Upper lobe of right lung (tissue), 1 donor: Measurements from ENCODE around the gene LMAN1L. TPM values are rescaled to one million over a fixed set of nuclear protein-coding genes. Genes with fewer than 3 reads are reported as not detected.
A peak's percentile ranks its signal among the peaks of the same experiment; 100 is the strongest.
"Not testable (repeated sequence)": the region's sequence is repeated elsewhere in the genome, so short reads cannot be mapped to it uniquely, and the experiment has no call there.

Experiments used
- ATAC-seq: fragments of 200-7000 bp; cut with Tn5 transposase; one replicate; pipeline ENCODE4 v1.9.1; 2020; ENCODE audit warnings: mild to moderate bottlenecking, moderate library complexity
- DNase-seq: peaks from one replicate; pipeline ENCODE4 v3.0.0-alpha.2; 2020
- H3K27ac ChIP-seq: fragments of 200-600 bp; one replicate; pipeline ENCODE4 v1.8.0; 2022
- H3K27me3 ChIP-seq: fragments of 200-600 bp; one replicate; pipeline ENCODE4 v1.8.0; 2022; ENCODE audit warnings: mild to moderate bottlenecking
- H3K36me3 ChIP-seq: fragments of 200-600 bp; one replicate; pipeline ENCODE4 v1.8.0; 2022
- H3K4me1 ChIP-seq: fragments of 200-600 bp; one replicate; pipeline ENCODE4 v1.8.0; 2022
- H3K4me3 ChIP-seq: fragments of 200-600 bp; one replicate; pipeline ENCODE4 v1.8.0; 2022; ENCODE audit warnings: mild to moderate bottlenecking
- H3K9me3 ChIP-seq: fragments of 200-600 bp; one replicate; pipeline ENCODE4 v1.8.0; 2022
- intact Hi-C: fragments of 100-400 bp; cut with DNase I; formaldehyde crosslinking; loops from one replicate; pipeline ENCODE4 v1.11.0; 2022
- total RNA-seq: library from RNA; stranded (reverse); fragmentation: NEBNext Ultra II Directional; extraction: Animal tissue kit (Norgen Biotek cat#: 25700); gene quantifications from one replicate; pipeline ENCODE4 v1.2.1, GENCODE V29; 2021
- TF ChIP-seq, protein P1 (sequence below): fragments of 200-600 bp; IDR thresholded peaks from one replicate; pipeline ENCODE4 v1.8.0; 2022; ENCODE audit warnings: antibody characterized with exemption
- donor health status: DM: no; HTN: yes; CAD: no; lungs with severe emphysema.

Gene LMAN1L
- total RNA-seq, 1 donor from 2014 or later, result not detected

GRCh38 chr15:74783808-74784175 lies 28.8 kb upstream of the LMAN1L start:
- ATAC-seq, result no peak
- H3K9me3 ChIP-seq, result no peaks in the 10 kb centered on the region
- TF ChIP-seq, protein P1, sequence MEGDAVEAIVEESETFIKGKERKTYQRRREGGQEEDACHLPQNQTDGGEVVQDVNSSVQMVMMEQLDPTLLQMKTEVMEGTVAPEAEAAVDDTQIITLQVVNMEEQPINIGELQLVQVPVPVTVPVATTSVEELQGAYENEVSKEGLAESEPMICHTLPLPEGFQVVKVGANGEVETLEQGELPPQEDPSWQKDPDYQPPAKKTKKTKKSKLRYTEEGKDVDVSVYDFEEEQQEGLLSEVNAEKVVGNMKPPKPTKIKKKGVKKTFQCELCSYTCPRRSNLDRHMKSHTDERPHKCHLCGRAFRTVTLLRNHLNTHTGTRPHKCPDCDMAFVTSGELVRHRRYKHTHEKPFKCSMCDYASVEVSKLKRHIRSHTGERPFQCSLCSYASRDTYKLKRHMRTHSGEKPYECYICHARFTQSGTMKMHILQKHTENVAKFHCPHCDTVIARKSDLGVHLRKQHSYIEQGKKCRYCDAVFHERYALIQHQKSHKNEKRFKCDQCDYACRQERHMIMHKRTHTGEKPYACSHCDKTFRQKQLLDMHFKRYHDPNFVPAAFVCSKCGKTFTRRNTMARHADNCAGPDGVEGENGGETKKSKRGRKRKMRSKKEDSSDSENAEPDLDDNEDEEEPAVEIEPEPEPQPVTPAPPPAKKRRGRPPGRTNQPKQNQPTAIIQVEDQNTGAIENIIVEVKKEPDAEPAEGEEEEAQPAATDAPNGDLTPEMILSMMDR, result no peak
- H3K27me3 ChIP-seq, result no peaks in the 10 kb centered on the region
- peaks cover 72% of the 10 kb centered on the region for H3K4me1 ChIP-seq
- no peak for DNase-seq
- H3K36me3 ChIP-seq, result no peaks in the 10 kb centered on the region
- intact Hi-C loops, result no loop called here
- H3K4me3 ChIP-seq, result peak overlapping the region; percentile 80
- H3K27ac ChIP-seq, result peak overlapping the region; percentile 78

DNA sequence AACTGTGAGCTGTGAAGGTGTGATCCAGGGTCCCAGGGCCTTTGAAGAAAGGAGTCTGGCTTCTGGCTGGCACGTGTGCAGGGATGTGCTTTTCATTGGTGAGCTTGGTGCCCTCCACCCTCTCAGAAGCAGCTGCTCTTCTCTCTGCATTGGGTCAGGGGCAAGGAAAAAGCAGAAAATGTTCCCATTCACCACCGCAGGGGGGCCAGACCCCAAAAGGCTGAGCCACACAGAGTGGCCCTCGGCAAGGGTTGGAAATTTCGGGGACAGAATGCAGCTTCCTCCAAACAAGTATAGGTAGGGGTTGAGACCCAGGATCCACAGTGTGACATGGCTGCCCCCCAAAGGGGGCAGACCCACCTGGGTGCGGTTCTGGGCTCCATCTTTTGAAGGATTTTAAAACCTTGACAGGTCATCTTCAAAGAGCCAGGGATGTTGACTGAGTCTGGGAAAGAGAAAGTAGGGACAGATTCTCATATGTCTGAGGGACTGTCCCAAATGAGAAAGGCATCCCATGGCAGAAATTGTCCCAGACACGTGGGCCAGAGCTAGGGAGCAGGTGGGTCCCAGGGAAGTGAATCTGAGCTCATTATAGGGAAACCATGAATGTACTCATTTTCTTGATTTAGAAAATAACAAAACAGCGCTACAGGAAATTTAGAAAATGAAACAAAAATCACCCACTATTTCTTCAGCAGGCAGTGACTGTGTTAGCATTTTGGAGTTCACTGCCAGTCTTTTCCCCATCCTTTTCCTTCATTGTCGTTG lies 28.0 kb upstream of the LMAN1L start:
- Histone ChIP-seq H3K4me1 (peaks cover 80% of the 10 kb centered on the region), H3K27me3 (no peaks in the 10 kb centered on the region), H3K9me3 (no peaks in the 10 kb centered on the region), H3K36me3 (no peaks in the 10 kb centered on the region), H3K4me3 (peak overlapping the region; percentile 80), H3K27ac (peak overlapping the region; percentile 78)
- no peak for ATAC-seq
- intact Hi-C loops, result no loop called here
- TF ChIP-seq, protein P1, result no peak
- no peak for DNase-seq

- ATAC-seq, result no peak
- H3K4me3 ChIP-seq, result peak overlapping the region; percentile 80
- intact Hi-C loops, result no loop called here
These were observed 27.2 kb upstream of the LMAN1L start for GRCh38 chr15:74785194-74786032.

GRCh38 chr15:74786081-74786480 lies 26.6 kb upstream of the LMAN1L start:
- peaks cover 86% of the 10 kb centered on the region for H3K4me1 ChIP-seq
- DNase-seq, ATAC-seq, H3K9me3 ChIP-seq, H3K27me3 ChIP-seq, H3K36me3 ChIP-seq, intact Hi-C loops: not testable (repeated sequence)
- peak overlapping the region; percentile 19 for H3K4me3 ChIP-seq
- peak overlapping the region; percentile 84 for H3K27ac ChIP-seq

More at GRCh38 chr15:74785194-74786032, 27.2 kb upstream of the LMAN1L start:
- Histone ChIP-seq H3K4me1 (peaks cover 82% of the 10 kb centered on the region), H3K27me3 (no peaks in the 10 kb centered on the region), H3K27ac (peak overlapping the region; percentile 78), H3K9me3 (no peaks in the 10 kb centered on the region), H3K36me3 (no peaks in the 10 kb centered on the region)
- TF ChIP-seq, protein P1, result no peak
- no peak for DNase-seq

DNA sequence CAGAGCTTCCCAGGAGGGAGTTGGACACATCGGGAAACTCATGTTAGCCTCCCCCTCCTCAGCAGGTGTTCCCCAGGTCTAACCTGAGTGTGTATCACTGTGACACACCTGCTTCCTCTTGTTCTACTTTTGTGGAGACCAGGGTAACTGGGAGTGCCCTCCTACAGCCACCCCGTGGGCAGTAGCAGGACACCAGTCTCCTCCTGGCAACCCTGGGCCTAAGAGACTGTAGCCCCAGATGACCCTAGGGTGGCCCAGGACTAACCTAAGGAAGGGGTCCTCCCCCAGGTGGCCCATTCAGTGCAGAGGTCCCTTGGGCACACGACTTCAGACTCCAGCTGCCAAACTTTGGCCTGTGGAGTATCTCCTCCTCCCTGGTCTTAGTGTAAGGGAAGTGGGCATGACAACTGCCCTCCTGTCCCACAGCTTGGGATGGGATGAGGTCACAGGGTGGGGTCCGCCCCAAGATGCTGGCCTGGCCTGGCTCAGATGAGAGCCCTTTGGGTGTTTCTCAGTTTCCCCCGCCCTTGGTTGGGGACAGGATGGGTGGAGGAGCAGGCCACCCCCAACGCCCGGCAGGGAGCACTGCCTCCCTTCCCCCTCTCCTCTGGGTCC lies 26.0 kb upstream of the LMAN1L start:
- ATAC-seq, result peak; percentile 2
- Histone ChIP-seq H3K4me3 (no peak overlapping the region), H3K4me1 (peaks cover 86% of the 10 kb centered on the region), H3K36me3 (no peaks in the 10 kb centered on the region), H3K9me3 (no peaks in the 10 kb centered on the region), H3K27me3 (no peaks in the 10 kb centered on the region), H3K27ac (peak overlapping the region; percentile 84)
- intact Hi-C loops, result no loop called here
- DNase-seq, result no peak
- TF ChIP-seq, protein P1, result no peak
